GM10266 (cell line): ENCODE data around the gene KLK14.

Experiments used
- DNase-seq: peaks from one replicate; pipeline ENCODE4 v3.0.0; 2012; ENCODE audit errors: extremely low spot score
- CTCF ChIP-seq: IDR thresholded peaks from 2 replicates; pipeline ENCODE4 v1.5.1; 2012; ENCODE audit warnings: mild to moderate bottlenecking, low read depth; ENCODE audit not compliant: control insufficient read depth, insufficient read depth; ENCODE audit errors: missing control alignments

Gene KLK14

GRCh38 chr19:51047031-51047335 is 35.7 kb downstream of the KLK14 start:
- TF ChIP-seq CTCF: no peak

DNA sequence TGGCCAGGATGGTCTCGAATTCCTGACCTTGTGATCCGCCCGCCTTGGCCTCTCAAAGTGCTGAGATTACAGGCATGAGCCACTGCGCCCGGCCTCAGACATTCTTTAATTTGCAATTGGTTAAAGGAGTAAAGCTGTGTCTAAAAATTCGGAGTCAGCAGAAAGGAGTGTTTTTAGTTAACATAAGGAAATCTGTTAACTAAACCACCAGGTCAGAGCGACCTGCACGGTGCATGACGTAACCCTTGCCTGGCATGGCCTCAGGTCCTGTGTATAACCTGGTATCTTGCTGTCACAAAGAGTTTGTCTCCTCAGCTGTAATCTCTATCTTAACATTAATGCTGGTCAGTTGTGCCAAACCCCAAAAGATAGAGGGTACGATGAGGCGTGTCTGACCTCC is 38.4 kb downstream of the KLK14 start:
- TF ChIP-seq CTCF: no peak
- DNase-seq: no peak

More at GRCh38 chr19:51047031-51047335, 35.7 kb downstream of the KLK14 start:
- no peak for DNase-seq

- TF ChIP-seq CTCF: no peak
- no peak for DNase-seq
These were observed 39.2 kb downstream of the KLK14 start for GRCh38 chr19:51043497-51043896.

GRCh38 chr19:51040151-51040550 is 42.5 kb downstream of the KLK14 start:
- TF ChIP-seq CTCF: no peak
- DNase-seq: no peak

GRCh38 chr19:51036519-51036918 is 46.2 kb downstream of the KLK14 start:
- TF ChIP-seq CTCF: no peak
- no peak for DNase-seq

- TF ChIP-seq CTCF: no peak
- no peak for DNase-seq
These were observed 48.0 kb downstream of the KLK14 start, which contains the start of gene KLK12 for GRCh38 chr19:51034704-51035103. TSS of gene KLK12 (minus strand) at chr19:51035002. CDS start at chr19:51034621, 381 bp downstream.

GRCh38 chr19:51031880-51032225 is 50.8 kb downstream of the KLK14 start:
- TF ChIP-seq CTCF: no peak
- DNase-seq: no peak
